Spleen (tissue), 11 donors: ENCODE results near the gene TSEN15. TPM values are rescaled to one million over a fixed set of nuclear protein-coding genes. Genes with fewer than 3 reads are reported as not detected.

Experiments
- DNase-seq: peaks from one replicate; pipeline ENCODE4 v3.0.0-alpha.2; 2020
- H3K27ac ChIP-seq, 8 donors: fragments of 200-600 bp; sonication (generic) in 7 of 8; 1 replicate in 4 of 8; 2 replicates in 4 of 8; pipeline versions ENCODE4 v1.5.0 to v1.8.0; 2016 to 2021; ENCODE audit warnings: inconsistent platforms in 4 of 8, mild to moderate bottlenecking in 4 of 8, moderate library complexity in 1 of 8
- H3K27me3 ChIP-seq, 7 donors: fragments of 200-600 bp; sonication (generic) in 6 of 7; replicated peaks in 1 of 7; 1 replicate in 4 of 7; 2 replicates in 3 of 7; pipeline versions ENCODE4 v1.5.0 to v1.8.0; 2016 to 2021; ENCODE audit warnings: inconsistent platforms in 3 of 7, mild to moderate bottlenecking in 1 of 7
- H3K36me3 ChIP-seq, 6 donors: fragments of 200-600 bp; sonication (generic) in 5 of 6; 1 replicate in 4 of 6; 2 replicates in 2 of 6; pipeline versions ENCODE4 v1.5.0 to v1.8.0; 2016 to 2021; ENCODE audit warnings: inconsistent platforms in 2 of 6
- H3K4me1 ChIP-seq, 6 donors: fragments of 200-600 bp; sonication (generic) in 5 of 6; 1 replicate in 3 of 6; 2 replicates in 3 of 6; pipeline versions ENCODE4 v1.5.0 to v1.8.0; 2016 to 2021; ENCODE audit warnings: inconsistent platforms in 3 of 6
- H3K4me3 ChIP-seq, 8 donors: fragments of 200-600 bp; sonication (generic) in 7 of 8; 1 replicate in 4 of 8; 2 replicates in 4 of 8; pipeline versions ENCODE4 v1.5.0 to v1.8.0; 2016 to 2021; ENCODE audit warnings: inconsistent platforms in 4 of 8, mild to moderate bottlenecking in 4 of 8, moderate library complexity in 2 of 8
- H3K9me3 ChIP-seq, 8 donors: fragments of 200-600 bp; sonication (generic) in 7 of 8; 1 replicate in 4 of 8; 2 replicates in 4 of 8; pipeline versions ENCODE4 v1.5.0 to v1.8.0; 2016 to 2021; ENCODE audit warnings: inconsistent platforms in 4 of 8
- CTCF ChIP-seq, 11 experiments: fragments of 200-600 bp in 7 of 11; fragments of 450-650 bp in 4 of 11; sonication (generic) in 4 of 11; IDR thresholded peaks in 8 of 11; conservative IDR thresholded peaks in 3 of 11; 1 replicate in 7 of 11; 2 replicates in 4 of 11; pipeline versions ENCODE4 v1.4.0 to v1.8.0; 2016 to 2021; ENCODE audit warnings: antibody characterized with exemption in 11 of 11, inconsistent platforms in 4 of 11, mild to moderate bottlenecking in 1 of 11
- POLR2A ChIP-seq, 3 donors: fragments of 450-650 bp; IDR thresholded peaks; one replicate each; pipeline ENCODE4 v1.5.1; 2017; ENCODE audit warnings: antibody characterized with exemption in 3 of 3, mild to moderate bottlenecking in 1 of 3
- POLR2AphosphoS5 ChIP-seq, 3 donors: sonication (generic); formaldehyde crosslinking; IDR thresholded peaks; one replicate each; pipeline ENCODE4 v1.5.1; 2017; ENCODE audit warnings: antibody characterized with exemption in 3 of 3
- WGBS, 5 donors: extraction: QIAGEN DNeasy Blood & Tissue Kit in 3 of 5; methylation state at CpG; one replicate each; pipeline versions ENCODE4 v1.1.5 to v1.1.7; 2013 to 2018; 5-methylcytosine and 5-hydroxymethylcytosine counted together
- intact Hi-C: fragments of 100-400 bp; cut with DNase I; formaldehyde crosslinking; loops from one replicate; pipeline ENCODE4 v1.15.0; 2023; ENCODE audit warnings: low total_unique reads
- polyA plus RNA-seq, 3 donors: library from polyadenylated mRNA; stranded (reverse); fragments of 200-250 nt; gene quantifications; one replicate each; pipeline ENCODE4 v1.2.1, GENCODE V29; 2013
- total RNA-seq, 7 donors: library from RNA; depleted of rRNA in 3 of 7; stranded (reverse); fragments of >200 nt in 3 of 7; fragmentation: NEBNext Ultra II Directional in 4 of 7; extraction: Animal tissue kit (Norgen Biotek cat#: 25700) in 4 of 7; gene quantifications; one replicate each; pipeline versions ENCODE4 v1.1.0 to v1.2.1, GENCODE V29; 2016 to 2021
- donor health status: healthy with polysubstance abuse.
- donor health status: DM: no; HTN: no; CAD: no; lungs with moderate emphysema.
- donor health status: DM: no; HTN: no; CAD: no.
- donor health status: Bipolar disorder and iron deficiency.
- donor health status: healthy.
- donor health status: DM: no; HTN: no; CAD: no.
- donor health status: DM: yes; HTN: yes; CAD: no.

TSEN15 gene
- total and polyA plus RNA-seq, 10 donors = 14.7 to 47.7 (median 23.7) TPM

GRCh38 chr1:184010788-184011187 lies 40.7 kb upstream of the TSEN15 start:
- 64 to 89% (median 86%) methylated on average over 2 of the region's 2 CpGs for whole genome bisulfite sequencing, 5 donors

GRCh38 chr1:184012187-184012586 lies 39.3 kb upstream of the TSEN15 start:
- no peak overlapping the region for H3K4me3 ChIP-seq
- intact Hi-C loops = no loop called here
- peaks cover 0 to 3% (median 0%) of the 10 kb centered on the region in 7 donors for H3K27me3 ChIP-seq
- peaks cover 0 to under 1% (median 0%) of the 10 kb centered on the region in 6 donors for H3K4me1 ChIP-seq
- H3K36me3 ChIP-seq = no peaks in the 10 kb centered on the region
- no peak overlapping the region for H3K27ac ChIP-seq
- DNase-seq = no peak
- no peak for TF ChIP-seq POLR2A (IDR thresholded peaks at IDR 0.05)
- TF ChIP-seq CTCF (IDR thresholded peaks at IDR 0.05 in 8 of 11, conservative IDR thresholded peaks at IDR 0.05 in 3 of 11) = no peak
- TF ChIP-seq POLR2AphosphoS5 (IDR thresholded peaks at IDR 0.05) = no peak
- H3K9me3 ChIP-seq = no peaks in the 10 kb centered on the region

More at GRCh38 chr1:184010788-184011187, 40.7 kb upstream of the TSEN15 start:
- Histone ChIP-seq H3K9me3 (no peaks in the 10 kb centered on the region), H3K36me3 (no peaks in the 10 kb centered on the region), H3K4me3 (no peak overlapping the region), H3K27ac (no peak overlapping the region), H3K27me3 (peaks cover 0 to 3% (median 0%) of the 10 kb centered on the region in 7 donors), H3K4me1 (no peaks in the 10 kb centered on the region)
- intact Hi-C loops = no loop called here
- DNase-seq = no peak
- TF ChIP-seq POLR2AphosphoS5 (IDR thresholded peaks at IDR 0.05) = no peak
- TF ChIP-seq POLR2A (IDR thresholded peaks at IDR 0.05) = no peak
- TF ChIP-seq CTCF (IDR thresholded peaks at IDR 0.05 in 8 of 11, conservative IDR thresholded peaks at IDR 0.05 in 3 of 11) = no peak

GRCh38 chr1:184014271-184014670 lies 37.3 kb upstream of the TSEN15 start:
- intact Hi-C loops = no loop called here
- no peak overlapping the region for H3K27ac ChIP-seq
- no peak for DNase-seq
- 88 to 96% (median 92%) methylated on average over 2 of the region's 2 CpGs for WGBS, 5 donors
- no peak overlapping the region for H3K4me3 ChIP-seq
- H3K36me3 ChIP-seq = no peaks in the 10 kb centered on the region
- H3K9me3 ChIP-seq = no peaks in the 10 kb centered on the region
- no peak for TF ChIP-seq POLR2A (IDR thresholded peaks at IDR 0.05)
- TF ChIP-seq CTCF (IDR thresholded peaks at IDR 0.05 in 8 of 11, conservative IDR thresholded peaks at IDR 0.05 in 3 of 11) = no peak
- TF ChIP-seq POLR2AphosphoS5 (IDR thresholded peaks at IDR 0.05) = no peak
- H3K27me3 ChIP-seq = peaks cover 0 to 3% (median 0%) of the 10 kb centered on the region in 7 donors
- H3K4me1 ChIP-seq = peaks cover 0 to 4% (median 0%) of the 10 kb centered on the region in 6 donors

- no peak for TF ChIP-seq CTCF (IDR thresholded peaks at IDR 0.05 in 8 of 11, conservative IDR thresholded peaks at IDR 0.05 in 3 of 11)
- TF ChIP-seq POLR2A (IDR thresholded peaks at IDR 0.05) = no peak
- no peak for TF ChIP-seq POLR2AphosphoS5 (IDR thresholded peaks at IDR 0.05)
- no peak overlapping the region for H3K27ac ChIP-seq
- peaks cover 0 to 4% (median 0%) of the 10 kb centered on the region in 6 donors for H3K4me1 ChIP-seq
- intact Hi-C loops = no loop called here
- no peaks in the 10 kb centered on the region for H3K9me3 ChIP-seq
- no peak for DNase-seq
- no peak overlapping the region for H3K4me3 ChIP-seq
- WGBS, 5 donors = 83 to 95% (median 94%) methylated on average over 2 of the region's 2 CpGs
- no peaks in the 10 kb centered on the region for H3K36me3 ChIP-seq
- peaks cover 0 to 3% (median 0%) of the 10 kb centered on the region in 7 donors for H3K27me3 ChIP-seq
Observed at GRCh38 chr1:184016169-184016568, 35.4 kb upstream of the TSEN15 start.
